GM19238 (cell line): ENCODE results near the gene ANTXR2.
A peak's percentile ranks its signal among the peaks of the same experiment; 100 is the strongest.
"Not testable (repeated sequence)": the region's sequence is repeated elsewhere in the genome, so short reads cannot be mapped to it uniquely, and the experiment has no call there.

ENCODE experiments used
- DNase-seq: peaks from one replicate; pipeline ENCODE4 v3.0.0; 2011; ENCODE audit warnings: low spot score; ENCODE audit not compliant: insufficient read length

Gene ANTXR2

GRCh38 chr4:79920163-79920853 is 152.7 kb downstream of the ANTXR2 start:
- no peak for DNase-seq

- no peak for DNase-seq
These were observed 154.7 kb downstream of the ANTXR2 start for GRCh38 chr4:79918292-79918691.

DNA sequence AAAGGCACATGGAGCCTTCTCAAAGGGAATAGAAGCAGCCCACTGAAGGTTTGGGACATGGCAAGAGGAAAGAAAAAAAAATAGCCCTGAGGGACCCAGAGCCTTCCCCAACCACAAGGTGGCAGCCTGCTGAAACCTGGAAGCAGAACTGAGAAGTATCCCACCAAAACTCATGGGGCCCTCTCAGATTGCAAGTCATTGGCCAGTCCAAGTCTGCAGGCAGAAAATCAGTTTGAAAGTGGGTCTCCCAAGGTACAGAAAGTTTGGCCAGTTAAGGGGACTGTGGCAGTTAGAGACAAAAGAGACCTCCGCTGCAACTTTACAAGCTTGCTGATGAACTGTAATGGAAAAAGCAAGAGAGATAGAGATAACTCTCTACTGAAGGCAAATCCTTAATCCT is 155.8 kb downstream of the ANTXR2 start:
- peak; percentile 5 for DNase-seq

DNA sequence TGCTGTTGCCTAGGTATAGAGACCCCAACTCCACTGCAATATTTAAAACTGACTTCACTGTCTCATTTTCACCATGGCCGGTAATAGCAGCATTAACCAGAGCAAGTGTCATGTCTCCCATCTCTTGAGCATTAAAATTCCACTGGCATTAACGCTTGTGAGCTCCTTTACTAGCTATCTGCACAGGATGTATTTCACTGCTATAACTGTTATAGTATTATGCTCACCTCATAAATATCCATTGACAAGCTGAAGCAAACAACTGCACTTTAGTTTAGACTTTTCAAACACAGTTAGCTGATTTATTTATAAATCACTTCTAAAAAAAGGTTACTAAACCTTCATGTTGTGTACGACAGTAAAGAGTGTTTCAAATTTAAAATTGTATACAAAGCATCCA is 157.8 kb downstream of the ANTXR2 start:
- no peak for DNase-seq

DNA sequence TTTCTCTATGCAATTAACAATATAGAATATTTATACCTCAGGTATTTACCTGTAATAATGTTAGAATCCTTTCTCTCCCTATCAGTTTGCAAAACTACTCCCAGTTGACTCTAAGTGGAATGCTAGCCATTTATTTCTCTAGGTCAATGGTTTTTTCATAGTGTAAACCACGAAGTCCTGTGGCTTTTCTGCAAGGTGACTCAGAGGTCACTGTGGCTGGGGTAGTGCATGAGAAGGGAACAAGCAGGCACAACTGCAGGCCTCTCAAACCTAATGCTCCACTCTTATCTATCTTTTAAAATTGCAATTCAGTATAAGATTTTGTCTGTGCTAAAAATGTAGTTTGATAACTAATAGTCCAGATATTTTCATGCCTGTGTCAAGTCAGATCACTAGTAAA is 159.4 kb downstream of the ANTXR2 start:
- DNase-seq, result no peak

GRCh38 chr4:79907001-79907400 is 166.0 kb downstream of the ANTXR2 start:
- no peak for DNase-seq

DNA sequence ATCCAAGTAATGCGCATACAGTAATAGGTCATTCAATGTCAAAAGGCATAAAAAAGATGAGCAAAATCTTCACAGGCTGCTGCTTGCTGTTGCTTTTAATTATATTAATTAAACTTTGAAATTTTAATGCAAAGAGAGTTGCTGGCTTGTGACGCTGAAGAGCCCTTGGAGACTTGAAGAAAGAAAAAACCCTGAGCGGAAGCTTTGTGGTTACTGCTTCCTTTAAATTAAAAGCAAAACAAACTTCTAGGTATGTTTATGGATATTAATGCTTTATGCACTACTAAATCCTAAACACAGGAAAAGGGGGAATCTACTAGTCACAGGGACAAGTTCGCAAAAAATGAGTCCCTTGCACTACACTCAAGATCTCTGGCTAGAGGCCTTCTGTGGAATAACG is 166.7 kb downstream of the ANTXR2 start:
- DNase-seq, result no peak

DNA sequence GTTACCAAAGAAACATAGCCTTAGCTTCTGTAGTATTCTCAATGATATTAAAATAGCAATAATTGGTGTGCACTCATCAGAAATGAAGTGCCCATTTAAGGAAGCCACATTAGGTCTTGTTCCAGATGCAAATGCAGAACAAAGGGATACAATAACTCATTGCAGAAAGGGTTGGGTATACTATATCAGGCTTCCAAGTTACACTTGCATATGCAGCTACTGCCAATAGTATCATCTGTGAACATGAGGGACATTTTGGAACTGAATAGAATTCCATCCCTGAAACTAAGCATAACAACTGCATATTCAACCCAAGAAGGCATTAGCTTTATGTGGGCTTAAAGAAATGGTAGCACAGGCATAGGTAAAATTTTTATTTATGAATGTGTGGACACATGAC is 167.8 kb downstream of the ANTXR2 start:
- no peak for DNase-seq

DNA sequence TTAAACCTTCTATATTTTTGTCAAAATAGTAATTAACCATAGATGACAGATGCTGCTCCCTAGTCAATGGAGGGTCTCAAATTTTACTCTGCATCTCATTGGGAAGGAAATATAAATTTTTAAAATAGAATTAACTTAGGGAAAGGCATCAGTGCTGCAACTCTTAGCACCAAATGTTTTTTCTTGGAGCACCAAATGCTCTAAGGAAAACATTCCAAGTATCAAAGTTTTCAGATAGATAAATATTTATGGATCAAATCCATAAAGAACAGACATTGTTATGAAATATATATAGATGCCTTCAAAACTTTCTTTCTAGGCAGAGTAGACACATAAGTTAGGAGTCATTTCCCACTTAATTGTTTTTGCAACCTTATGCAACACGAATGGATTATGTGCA is 168.7 kb downstream of the ANTXR2 start:
- DNase-seq, result no peak

DNA sequence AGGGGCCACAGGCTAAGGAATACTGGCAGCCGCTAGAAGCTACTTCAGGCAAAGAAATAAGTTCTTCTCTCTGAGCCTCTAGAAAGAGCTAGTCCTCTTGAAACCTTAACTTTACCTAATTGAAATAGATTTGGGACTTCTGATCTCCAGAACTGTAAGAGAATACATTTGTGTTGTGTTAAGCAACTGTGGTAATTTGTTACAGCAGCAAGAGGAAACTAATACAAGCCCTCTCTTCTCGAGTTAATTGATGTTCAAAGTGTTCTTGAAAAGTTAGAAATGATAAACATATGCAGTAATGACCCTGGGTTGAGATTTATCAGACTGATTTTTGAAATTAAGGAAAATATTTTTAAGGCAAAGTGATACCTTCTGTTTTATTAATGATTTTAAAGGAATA is 172.8 kb downstream of the ANTXR2 start:
- DNase-seq, result no peak

GRCh38 chr4:79899481-79899880 is 173.5 kb downstream of the ANTXR2 start:
- DNase-seq, result no peak

GRCh38 chr4:79898055-79898454 is 175.0 kb downstream of the ANTXR2 start:
- DNase-seq, result no peak

DNA sequence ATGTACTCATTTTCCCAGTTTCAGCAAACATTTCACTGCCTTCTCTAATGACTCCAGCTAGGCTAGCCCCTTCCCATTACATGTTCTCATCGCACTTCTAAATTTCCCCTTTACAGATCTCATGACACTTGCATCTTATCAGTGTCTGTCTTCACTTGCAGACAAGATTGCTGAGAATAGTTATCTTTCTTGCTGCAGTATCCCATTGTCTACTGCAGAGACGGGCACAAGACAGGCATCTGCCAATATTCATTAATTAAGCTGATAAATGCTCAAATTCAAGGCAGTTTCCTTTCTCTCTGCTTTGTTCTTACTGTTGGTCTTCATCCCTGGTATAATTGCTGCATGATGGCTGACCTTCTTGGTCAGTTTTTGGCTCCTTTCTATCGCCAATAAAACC is 175.9 kb downstream of the ANTXR2 start:
- no peak for DNase-seq

- no peak for DNase-seq
These were observed 179.6 kb downstream of the ANTXR2 start for GRCh38 chr4:79893456-79893855.

DNA sequence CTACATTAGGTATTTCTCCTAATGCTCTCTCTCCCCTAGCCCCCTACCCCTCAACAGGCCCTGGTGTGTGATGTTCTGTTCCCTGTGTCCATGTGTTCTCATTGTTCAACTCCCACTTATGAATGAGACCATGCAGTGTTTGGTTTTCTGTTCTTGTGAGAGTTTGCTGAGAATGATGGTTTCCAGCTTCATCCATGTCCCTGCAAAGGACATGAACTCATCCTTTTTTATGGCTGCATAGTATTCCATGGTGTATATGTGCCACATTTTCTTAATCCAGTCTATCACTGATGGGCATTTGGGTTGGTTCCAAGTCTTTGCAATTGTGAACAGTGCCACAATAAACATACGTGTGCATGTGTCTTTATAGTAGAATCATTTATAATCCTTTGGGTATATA is 184.0 kb downstream of the ANTXR2 start:
- DNase-seq, result not testable (repeated sequence)

GRCh38 chr4:79886557-79886956 is 186.5 kb downstream of the ANTXR2 start:
- no peak for DNase-seq

DNA sequence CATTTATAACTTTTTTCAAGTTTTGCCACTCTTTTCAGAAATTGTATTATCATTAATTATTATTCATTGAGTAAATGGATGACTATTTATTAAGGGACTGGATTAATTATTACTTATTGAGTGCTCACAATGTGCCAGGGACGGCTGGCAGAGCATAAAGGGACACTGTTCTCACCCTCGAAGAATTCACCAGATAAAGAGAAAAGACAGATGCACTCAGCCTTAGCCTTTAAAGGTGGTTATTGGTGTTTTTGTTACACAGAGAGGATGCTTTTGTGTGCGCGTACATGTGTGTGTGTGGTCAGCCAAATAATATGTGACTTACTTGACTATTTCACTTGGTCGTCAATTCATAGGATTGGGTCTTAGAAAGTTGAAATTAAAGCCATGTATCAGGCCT is 187.0 kb downstream of the ANTXR2 start:
- DNase-seq, result no peak

- DNase-seq, result no peak
These were observed 189.7 kb downstream of the ANTXR2 start for GRCh38 chr4:79883290-79883689.

- DNase-seq, result no peak
These were observed 190.2 kb downstream of the ANTXR2 start for GRCh38 chr4:79882806-79883205.

DNA sequence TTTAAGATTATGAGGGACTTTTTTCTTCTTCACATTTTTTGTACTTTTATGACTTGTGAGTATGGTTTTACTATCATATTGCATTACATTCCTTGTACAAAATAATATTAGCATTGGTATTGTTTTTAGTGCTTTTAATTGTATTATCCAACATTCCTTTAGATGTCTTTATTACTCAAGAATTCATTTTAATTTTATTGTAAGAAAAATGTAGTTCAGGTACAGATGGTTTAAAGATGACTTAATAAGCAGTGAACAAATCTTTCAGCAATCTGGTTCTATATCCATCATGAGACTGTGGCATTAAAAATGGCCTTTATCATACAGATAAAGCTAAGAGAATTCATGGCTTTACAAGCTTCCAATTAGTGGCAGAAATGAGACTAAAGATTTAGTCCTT is 191.6 kb downstream of the ANTXR2 start:
- DNase-seq, result no peak

GRCh38 chr4:79877511-79877910 is 195.5 kb downstream of the ANTXR2 start:
- no peak for DNase-seq

DNA sequence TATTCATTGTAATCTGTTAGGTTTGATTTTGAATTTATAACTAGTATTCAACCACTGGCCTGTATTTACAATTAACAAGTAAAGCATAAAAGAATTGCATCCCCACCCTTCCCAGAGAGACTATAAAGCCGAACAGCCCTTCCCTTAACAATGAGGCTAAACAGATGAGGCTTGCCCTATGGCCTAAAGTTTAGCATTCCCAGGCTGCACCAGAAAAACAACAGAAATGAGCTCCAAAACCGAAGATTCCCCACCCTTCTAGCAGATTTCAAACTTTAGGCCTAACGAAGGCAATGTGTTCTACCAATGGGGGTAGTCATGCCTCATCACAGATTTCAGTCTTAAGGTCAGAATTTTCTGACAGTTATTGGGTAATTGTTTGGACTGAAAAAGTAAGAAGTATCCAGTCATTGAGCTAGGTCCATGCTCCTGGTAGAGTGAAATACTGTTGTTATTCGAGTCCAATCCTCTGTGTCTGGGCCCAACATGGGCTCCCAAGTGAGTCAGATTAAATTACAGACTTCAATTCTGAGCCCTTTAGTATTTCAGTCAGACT is 197.6 kb downstream of the ANTXR2 start:
- no peak for DNase-seq

DNA sequence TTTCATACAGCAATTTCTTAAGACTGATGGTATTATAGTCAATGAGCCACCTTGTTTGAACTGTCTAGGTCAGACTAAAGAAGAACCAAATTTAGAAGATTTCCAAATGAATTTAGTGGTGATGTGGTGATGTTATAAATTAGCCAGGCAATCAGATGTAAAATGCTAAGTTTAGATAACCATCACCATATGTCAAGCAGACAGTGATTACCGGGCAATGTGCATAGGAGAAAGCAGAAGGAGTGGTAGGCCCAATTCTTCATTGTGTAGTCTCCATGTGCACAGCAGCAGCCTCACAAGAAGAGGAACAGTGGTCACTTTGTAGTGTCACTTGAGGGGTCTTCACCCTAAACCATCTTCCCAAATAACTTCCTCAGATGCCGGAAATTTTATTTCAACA is 198.8 kb downstream of the ANTXR2 start:
- no peak for DNase-seq

DNA sequence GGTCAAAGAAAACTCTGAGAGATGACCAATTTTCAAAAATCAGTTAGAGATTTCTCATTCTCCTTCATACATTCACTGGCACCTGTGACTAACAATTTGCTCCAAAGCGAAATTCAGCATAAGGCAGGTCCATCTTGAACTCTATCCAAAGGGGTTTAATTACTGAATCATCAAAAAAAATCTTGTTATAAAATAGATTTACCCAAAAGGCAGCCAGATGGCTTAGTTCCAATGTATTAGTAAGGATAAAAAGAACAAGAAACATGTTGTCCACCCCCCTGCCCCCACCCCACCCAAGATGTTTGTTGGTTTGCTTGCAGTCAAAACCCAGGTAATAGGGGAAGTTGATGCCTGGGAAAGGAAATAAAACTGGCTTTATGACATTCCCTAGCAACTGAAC is 200.3 kb downstream of the ANTXR2 start:
- no peak for DNase-seq
